HEK293 (cell line): ENCODE results near the gene MLLT10.
A peak's percentile ranks its signal among the peaks of the same experiment; 100 is the strongest.

Source experiments
- BCL11A ChIP-seq: fragments of 450-650 bp; formaldehyde crosslinking; IDR thresholded peaks from 2 replicates; pipeline ENCODE4 v1.5.1; 2016; ENCODE audit warnings: low read depth, missing biosample characterization, missing genetic modification characterization
- FEZF1 ChIP-seq: fragments of 450-650 bp; formaldehyde crosslinking; IDR thresholded peaks from 2 replicates; pipeline ENCODE4 v1.5.1; 2016; ENCODE audit warnings: missing biosample characterization, missing genetic modification characterization
- GLIS2 ChIP-seq: fragments of 450-650 bp; formaldehyde crosslinking; IDR thresholded peaks from 2 replicates; pipeline ENCODE4 v1.5.1; 2016; ENCODE audit warnings: missing biosample characterization, missing genetic modification characterization
- KLF1 ChIP-seq: fragments of 450-650 bp; formaldehyde crosslinking; IDR thresholded peaks from 2 replicates; pipeline ENCODE4 v1.5.1; 2016; ENCODE audit warnings: missing biosample characterization, missing genetic modification characterization
- KLF17 ChIP-seq: fragments of 450-650 bp; formaldehyde crosslinking; IDR thresholded peaks from 2 replicates; pipeline ENCODE4 v1.5.1; 2016; ENCODE audit warnings: missing biosample characterization, missing genetic modification characterization
- KLF7 ChIP-seq: fragments of 450-650 bp; formaldehyde crosslinking; IDR thresholded peaks from 2 replicates; pipeline ENCODE4 v1.5.1; 2016; ENCODE audit warnings: missing biosample characterization, missing genetic modification characterization, borderline replicate concordance
- OSR2 ChIP-seq: fragments of 450-650 bp; formaldehyde crosslinking; IDR thresholded peaks from 2 replicates; pipeline ENCODE4 v1.5.1; 2016; ENCODE audit warnings: missing biosample characterization, missing genetic modification characterization
- OVOL3 ChIP-seq: fragments of 450-650 bp; formaldehyde crosslinking; IDR thresholded peaks from 2 replicates; pipeline ENCODE4 v1.5.1; 2016; ENCODE audit warnings: missing biosample characterization, missing genetic modification characterization
- ZBTB49 ChIP-seq: fragments of 450-650 bp; formaldehyde crosslinking; IDR thresholded peaks from 2 replicates; pipeline ENCODE4 v1.5.1; 2016; ENCODE audit warnings: missing biosample characterization, missing genetic modification characterization, low read depth
- ZBTB6 ChIP-seq: fragments of 450-650 bp; formaldehyde crosslinking; IDR thresholded peaks from 2 replicates; pipeline ENCODE4 v1.5.1; 2017; ENCODE audit warnings: missing biosample characterization, missing genetic modification characterization
- ZFP37 ChIP-seq: fragments of 450-650 bp; formaldehyde crosslinking; IDR thresholded peaks from 2 replicates; pipeline ENCODE4 v1.5.1; 2016; ENCODE audit warnings: missing biosample characterization, missing genetic modification characterization
- ZFP69B ChIP-seq: fragments of 450-650 bp; formaldehyde crosslinking; IDR thresholded peaks from 2 replicates; pipeline ENCODE4 v1.5.1; 2016; ENCODE audit warnings: missing biosample characterization, missing genetic modification characterization
- ZNF121 ChIP-seq: fragments of 450-650 bp; formaldehyde crosslinking; IDR thresholded peaks from 2 replicates; pipeline ENCODE4 v1.5.1; 2016; ENCODE audit warnings: missing biosample characterization, missing genetic modification characterization
- ZNF140 ChIP-seq: fragments of 450-650 bp; formaldehyde crosslinking; IDR thresholded peaks from 2 replicates; pipeline ENCODE4 v1.5.1; 2016; ENCODE audit warnings: missing biosample characterization, missing genetic modification characterization
- ZNF19 ChIP-seq: fragments of 450-650 bp; formaldehyde crosslinking; IDR thresholded peaks from 2 replicates; pipeline ENCODE4; 2016; ENCODE audit warnings: missing biosample characterization, missing genetic modification characterization, low read depth
- ZNF266 ChIP-seq: fragments of 450-650 bp; formaldehyde crosslinking; IDR thresholded peaks from 2 replicates; pipeline ENCODE4 v1.5.1; 2016; ENCODE audit warnings: missing biosample characterization, missing genetic modification characterization, low read depth
- ZNF366 ChIP-seq: fragments of 450-650 bp; formaldehyde crosslinking; conservative IDR thresholded peaks from 2 replicates; pipeline ENCODE4 v1.5.1; 2016; ENCODE audit warnings: missing biosample characterization, missing genetic modification characterization
- ZNF404 ChIP-seq: fragments of 450-650 bp; formaldehyde crosslinking; IDR thresholded peaks from 2 replicates; pipeline ENCODE4 v1.5.1; 2017; ENCODE audit warnings: missing biosample characterization, missing genetic modification characterization
- ZNF473 ChIP-seq: fragments of 450-650 bp; formaldehyde crosslinking; IDR thresholded peaks from 2 replicates; pipeline ENCODE4 v1.5.1; 2017; ENCODE audit warnings: missing biosample characterization, missing genetic modification characterization
- ZNF558 ChIP-seq: fragments of 450-650 bp; formaldehyde crosslinking; IDR thresholded peaks from 2 replicates; pipeline ENCODE4 v1.5.1; 2016; ENCODE audit warnings: missing biosample characterization, missing genetic modification characterization
- ZNF600 ChIP-seq: fragments of 450-650 bp; formaldehyde crosslinking; IDR thresholded peaks from 2 replicates; pipeline ENCODE4 v1.5.1; 2016; ENCODE audit warnings: missing biosample characterization, missing genetic modification characterization
- TF ChIP-seq, protein P1 (sequence below): fragments of 450-650 bp; formaldehyde crosslinking; IDR thresholded peaks from 2 replicates; pipeline ENCODE4 v1.5.1; 2017; ENCODE audit warnings: missing biosample characterization, mild to moderate bottlenecking, missing genetic modification characterization, moderate library complexity
- TF ChIP-seq, protein P2 (sequence below): fragments of 450-650 bp; formaldehyde crosslinking; IDR thresholded peaks from 2 replicates; pipeline ENCODE4 v1.5.1; 2017; ENCODE audit warnings: missing biosample characterization, missing genetic modification characterization
- TF ChIP-seq, protein P3 (sequence below): fragments of 450-650 bp; formaldehyde crosslinking; IDR thresholded peaks from 2 replicates; pipeline ENCODE4 v1.5.1; 2016; ENCODE audit warnings: missing biosample characterization, missing genetic modification characterization, borderline replicate concordance
- TF ChIP-seq, protein P4 (sequence below): fragments of 450-650 bp; formaldehyde crosslinking; IDR thresholded peaks from 2 replicates; pipeline ENCODE4 v1.5.1; 2017; ENCODE audit warnings: missing biosample characterization, missing genetic modification characterization

MLLT10 gene

GRCh38 chr10:21751341-21752310, 217.6 kb downstream of the MLLT10 start (continued):
- no peak for TF ChIP-seq ZBTB6
- TF ChIP-seq ZBTB49 (tag by site-specific recombination), result no peak
- TF ChIP-seq ZFP37 (tag by site-specific recombination), result 0 out of 2 replicates have a peak, but pooled peaks have one; percentile 49
- TF ChIP-seq ZNF19, result no peak
- TF ChIP-seq ZNF600 (tag by site-specific recombination), result no peak
- TF ChIP-seq, protein P1, sequence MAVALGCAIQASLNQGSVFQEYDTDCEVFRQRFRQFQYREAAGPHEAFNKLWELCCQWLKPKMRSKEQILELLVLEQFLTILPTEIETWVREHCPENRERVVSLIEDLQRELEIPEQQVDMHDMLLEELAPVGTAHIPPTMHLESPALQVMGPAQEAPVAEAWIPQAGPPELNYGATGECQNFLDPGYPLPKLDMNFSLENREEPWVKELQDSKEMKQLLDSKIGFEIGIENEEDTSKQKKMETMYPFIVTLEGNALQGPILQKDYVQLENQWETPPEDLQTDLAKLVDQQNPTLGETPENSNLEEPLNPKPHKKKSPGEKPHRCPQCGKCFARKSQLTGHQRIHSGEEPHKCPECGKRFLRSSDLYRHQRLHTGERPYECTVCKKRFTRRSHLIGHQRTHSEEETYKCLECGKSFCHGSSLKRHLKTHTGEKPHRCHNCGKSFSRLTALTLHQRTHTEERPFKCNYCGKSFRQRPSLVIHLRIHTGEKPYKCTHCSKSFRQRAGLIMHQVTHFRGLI (tag by site-specific recombination), result no peak
- peak; percentile 61 for TF ChIP-seq FEZF1 (tag by site-specific recombination)
- no peak for TF ChIP-seq ZNF558
- TF ChIP-seq BCL11A (tag by site-specific recombination), result no peak
- TF ChIP-seq ZNF140, result no peak
- TF ChIP-seq, protein P2, sequence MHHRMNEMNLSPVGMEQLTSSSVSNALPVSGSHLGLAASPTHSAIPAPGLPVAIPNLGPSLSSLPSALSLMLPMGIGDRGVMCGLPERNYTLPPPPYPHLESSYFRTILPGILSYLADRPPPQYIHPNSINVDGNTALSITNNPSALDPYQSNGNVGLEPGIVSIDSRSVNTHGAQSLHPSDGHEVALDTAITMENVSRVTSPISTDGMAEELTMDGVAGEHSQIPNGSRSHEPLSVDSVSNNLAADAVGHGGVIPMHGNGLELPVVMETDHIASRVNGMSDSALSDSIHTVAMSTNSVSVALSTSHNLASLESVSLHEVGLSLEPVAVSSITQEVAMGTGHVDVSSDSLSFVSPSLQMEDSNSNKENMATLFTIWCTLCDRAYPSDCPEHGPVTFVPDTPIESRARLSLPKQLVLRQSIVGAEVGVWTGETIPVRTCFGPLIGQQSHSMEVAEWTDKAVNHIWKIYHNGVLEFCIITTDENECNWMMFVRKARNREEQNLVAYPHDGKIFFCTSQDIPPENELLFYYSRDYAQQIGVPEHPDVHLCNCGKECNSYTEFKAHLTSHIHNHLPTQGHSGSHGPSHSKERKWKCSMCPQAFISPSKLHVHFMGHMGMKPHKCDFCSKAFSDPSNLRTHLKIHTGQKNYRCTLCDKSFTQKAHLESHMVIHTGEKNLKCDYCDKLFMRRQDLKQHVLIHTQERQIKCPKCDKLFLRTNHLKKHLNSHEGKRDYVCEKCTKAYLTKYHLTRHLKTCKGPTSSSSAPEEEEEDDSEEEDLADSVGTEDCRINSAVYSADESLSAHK, result no peak
- TF ChIP-seq OVOL3 (tag by site-specific recombination), result no peak
- TF ChIP-seq ZNF266 (tag by site-specific recombination), result no peak
- TF ChIP-seq, protein P3, sequence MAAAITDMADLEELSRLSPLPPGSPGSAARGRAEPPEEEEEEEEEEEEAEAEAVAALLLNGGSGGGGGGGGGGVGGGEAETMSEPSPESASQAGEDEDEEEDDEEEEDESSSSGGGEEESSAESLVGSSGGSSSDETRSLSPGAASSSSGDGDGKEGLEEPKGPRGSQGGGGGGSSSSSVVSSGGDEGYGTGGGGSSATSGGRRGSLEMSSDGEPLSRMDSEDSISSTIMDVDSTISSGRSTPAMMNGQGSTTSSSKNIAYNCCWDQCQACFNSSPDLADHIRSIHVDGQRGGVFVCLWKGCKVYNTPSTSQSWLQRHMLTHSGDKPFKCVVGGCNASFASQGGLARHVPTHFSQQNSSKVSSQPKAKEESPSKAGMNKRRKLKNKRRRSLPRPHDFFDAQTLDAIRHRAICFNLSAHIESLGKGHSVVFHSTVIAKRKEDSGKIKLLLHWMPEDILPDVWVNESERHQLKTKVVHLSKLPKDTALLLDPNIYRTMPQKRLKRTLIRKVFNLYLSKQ (tag by site-specific recombination), result no peak
- peak; percentile 21; the same call in 1 of the 2 replicates for TF ChIP-seq GLIS2 (tag by site-specific recombination)
- 0 out of 2 replicates have a peak, but pooled peaks have one; percentile 34 for TF ChIP-seq KLF17 (tag by site-specific recombination)
- peak; percentile 77 for TF ChIP-seq KLF1 (tag by site-specific recombination)
- peak; percentile 45; the same call in 1 of the 2 replicates for TF ChIP-seq KLF7 (tag by site-specific recombination)
- peak; percentile 60 for TF ChIP-seq ZNF366 (tag by site-specific recombination)
- TF ChIP-seq ZNF404 (tag by site-specific recombination), result no peak
- no peak for TF ChIP-seq OSR2 (tag by site-specific recombination)
- TF ChIP-seq ZFP69B (tag by site-specific recombination), result no peak
- TF ChIP-seq ZNF473 (tag by site-specific recombination), result no peak
- no peak for TF ChIP-seq ZNF121 (tag by site-specific recombination)
- TF ChIP-seq, protein P4, sequence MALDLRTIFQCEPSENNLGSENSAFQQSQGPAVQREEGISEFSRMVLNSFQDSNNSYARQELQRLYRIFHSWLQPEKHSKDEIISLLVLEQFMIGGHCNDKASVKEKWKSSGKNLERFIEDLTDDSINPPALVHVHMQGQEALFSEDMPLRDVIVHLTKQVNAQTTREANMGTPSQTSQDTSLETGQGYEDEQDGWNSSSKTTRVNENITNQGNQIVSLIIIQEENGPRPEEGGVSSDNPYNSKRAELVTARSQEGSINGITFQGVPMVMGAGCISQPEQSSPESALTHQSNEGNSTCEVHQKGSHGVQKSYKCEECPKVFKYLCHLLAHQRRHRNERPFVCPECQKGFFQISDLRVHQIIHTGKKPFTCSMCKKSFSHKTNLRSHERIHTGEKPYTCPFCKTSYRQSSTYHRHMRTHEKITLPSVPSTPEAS (tag by site-specific recombination), result no peak
